A673 (cell line): Measurements from ENCODE around the gene CDK5RAP2.

ENCODE experiments used
- CTCF ChIP-seq: fragments of 300-800, 200-600 bp; sonication (generic); conservative IDR thresholded peaks from 2 replicates; pipeline ENCODE4 v1.5.1; 2017; ENCODE audit warnings: low read depth, mild to moderate bottlenecking, antibody characterized with exemption, low read length, moderate library complexity, mixed read lengths
- EZH2 ChIP-seq: fragments of 200-600 bp; sonication (generic); IDR thresholded peaks from 2 replicates; pipeline ENCODE4 v1.6.1; 2017; ENCODE audit warnings: borderline replicate concordance, low read depth, mild to moderate bottlenecking, mixed read lengths, antibody characterized with exemption, low read length; ENCODE audit not compliant: poor library complexity, severe bottlenecking

GRCh38 chr9:120567081-120567480, 12.9 kb downstream of the CDK5RAP2 start:
- TF ChIP-seq CTCF, result no peak
- TF ChIP-seq EZH2, result no peak
